ENCODE data around the gene TMEM126A.
"Not testable (repeated sequence)": the region's sequence is repeated elsewhere in the genome, so short reads cannot be mapped to it uniquely, and the experiment has no call there.

The TMEM126A gene

GRCh38 chr11:85666687-85667086 is 18.9 kb downstream of the TMEM126A start:
- Histone ChIP-seq H3K23ac (ENCODE audit: low read length in 2 of 2) (no peak overlapping the region), H2AK5ac (ENCODE audit: low read length, severe bottlenecking) (no peak overlapping the region), H4K91ac (ENCODE audit: low read length) (no peak overlapping the region), H3K9me3 (ENCODE audit: control insufficient read depth, low read length) (no peaks in the 10 kb centered on the region), H3K36me3 (ENCODE audit: control insufficient read depth in 1 of 2, insufficient read depth in 2 of 2, low read depth in 1 of 2, low read length in 2 of 2) (peaks cover 0 to 10% of the 10 kb centered on the region in 2 experiments), H3K18ac (ENCODE audit: low read depth in 1 of 2, low read length in 2 of 2) (no peak overlapping the region), H2AFZ (ENCODE audit: low read depth, low read length) (no peak overlapping the region), H3K27ac (ENCODE audit: low read length, poor library complexity, severe bottlenecking) (no peak overlapping the region), H2BK120ac (ENCODE audit: low read depth, low read length) (no peak overlapping the region), H2BK15ac (ENCODE audit: low read depth, poor library complexity, severe bottlenecking) (no peak overlapping the region), H3K4ac (ENCODE audit: low read depth in 1 of 2, low read length in 2 of 2) (no peak overlapping the region), H2BK12ac (ENCODE audit: low read length in 2 of 2) (no peak overlapping the region), H3K79me1 (replicated peaks; ENCODE audit: low read length, poor library complexity, severe bottlenecking) (no peaks in the 10 kb centered on the region), H3K4me1 (ENCODE audit: control insufficient read depth, insufficient read depth, low read depth, low read length) (no peaks in the 10 kb centered on the region), H3K27me3 (ENCODE audit: control insufficient read depth in 1 of 2, insufficient read depth in 1 of 2, low read length in 2 of 2) (no peaks in the 10 kb centered on the region), H4K8ac (ENCODE audit: low read length) (no peak overlapping the region), H3K9ac (ENCODE audit: low read length) (no peak overlapping the region), H3K14ac (ENCODE audit: low read length in 2 of 2) (no peak overlapping the region), H3K4me3 (ENCODE audit: insufficient read depth in 1 of 2, low read depth in 1 of 2, low read length in 2 of 2) (no peak overlapping the region), H2BK5ac (ENCODE audit: low read depth, low read length, poor library complexity, severe bottlenecking) (no peak overlapping the region), H3K4me2 (ENCODE audit: low read length, poor library complexity, severe bottlenecking) (no peak overlapping the region)
- no peak for DNase-seq
- WGBS: 87% methylated on average over 1 of the region's 3 CpGs

- Histone ChIP-seq H2BK5ac (ENCODE audit: low read depth, low read length, poor library complexity, severe bottlenecking) (no peak overlapping the region), H3K18ac (ENCODE audit: low read depth in 1 of 2, low read length in 2 of 2) (no peak overlapping the region), H2AK5ac (ENCODE audit: low read length, severe bottlenecking) (no peak overlapping the region), H3K4me1 (ENCODE audit: control insufficient read depth, insufficient read depth, low read depth, low read length) (no peaks in the 10 kb centered on the region), H3K14ac (ENCODE audit: low read length in 2 of 2) (no peak overlapping the region), H2BK15ac (ENCODE audit: low read depth, poor library complexity, severe bottlenecking) (no peak overlapping the region), H4K8ac (ENCODE audit: low read length) (no peak overlapping the region), H3K4ac (ENCODE audit: low read depth in 1 of 2, low read length in 2 of 2) (no peak overlapping the region), H3K4me3 (ENCODE audit: insufficient read depth in 1 of 2, low read depth in 1 of 2, low read length in 2 of 2) (no peak overlapping the region), H2AFZ (ENCODE audit: low read depth, low read length) (no peak overlapping the region), H2BK12ac (ENCODE audit: low read length in 2 of 2) (no peak overlapping the region), H4K91ac (ENCODE audit: low read length) (no peak overlapping the region), H3K9ac (ENCODE audit: low read length) (no peak overlapping the region), H3K27ac (ENCODE audit: low read length, poor library complexity, severe bottlenecking) (no peak overlapping the region), H3K9me3 (ENCODE audit: control insufficient read depth, low read length) (no peaks in the 10 kb centered on the region), H3K23ac (ENCODE audit: low read length in 2 of 2) (no peak overlapping the region), H3K36me3 (ENCODE audit: control insufficient read depth in 1 of 2, insufficient read depth in 2 of 2, low read depth in 1 of 2, low read length in 2 of 2) (peaks cover 0 to under 1% of the 10 kb centered on the region in 2 experiments), H3K4me2 (ENCODE audit: low read length, poor library complexity, severe bottlenecking) (no peak overlapping the region), H2BK120ac (ENCODE audit: low read depth, low read length) (no peak overlapping the region), H3K79me1 (replicated peaks; ENCODE audit: low read length, poor library complexity, severe bottlenecking) (no peaks in the 10 kb centered on the region), H3K27me3 (ENCODE audit: control insufficient read depth in 1 of 2, insufficient read depth in 1 of 2, low read length in 2 of 2) (no peaks in the 10 kb centered on the region)
- DNase-seq: no peak
- WGBS: no CpG with 5 or more reads among the region's 1 CpG
Measured at GRCh38 chr11:85668157-85668556, 20.4 kb downstream of the TMEM126A start.

GRCh38 chr11:85670949-85671663 is 23.3 kb downstream of the TMEM126A start:
- not testable (repeated sequence) for H3K9me3 ChIP-seq (ENCODE audit: control insufficient read depth, low read length); H3K9ac ChIP-seq (ENCODE audit: low read length); H2AFZ ChIP-seq (ENCODE audit: low read depth, low read length); H2BK12ac ChIP-seq (ENCODE audit: low read length in 2 of 2); H3K79me1 ChIP-seq (replicated peaks; ENCODE audit: low read length, poor library complexity, severe bottlenecking); H2BK15ac ChIP-seq (ENCODE audit: low read depth, poor library complexity, severe bottlenecking); H3K27me3 ChIP-seq (ENCODE audit: control insufficient read depth in 1 of 2, insufficient read depth in 1 of 2, low read length in 2 of 2); H2AK5ac ChIP-seq (ENCODE audit: low read length, severe bottlenecking); H3K18ac ChIP-seq (ENCODE audit: low read depth in 1 of 2, low read length in 2 of 2); H3K14ac ChIP-seq (ENCODE audit: low read length in 2 of 2); H3K4me1 ChIP-seq (ENCODE audit: control insufficient read depth, insufficient read depth, low read depth, low read length); H3K4ac ChIP-seq (ENCODE audit: low read depth in 1 of 2, low read length in 2 of 2); H3K36me3 ChIP-seq (ENCODE audit: control insufficient read depth in 1 of 2, insufficient read depth in 2 of 2, low read depth in 1 of 2, low read length in 2 of 2); DNase-seq; H4K8ac ChIP-seq (ENCODE audit: low read length); H2BK120ac ChIP-seq (ENCODE audit: low read depth, low read length); H2BK5ac ChIP-seq (ENCODE audit: low read depth, low read length, poor library complexity, severe bottlenecking); H3K4me3 ChIP-seq (ENCODE audit: insufficient read depth in 1 of 2, low read depth in 1 of 2, low read length in 2 of 2); H3K4me2 ChIP-seq (ENCODE audit: low read length, poor library complexity, severe bottlenecking); H3K23ac ChIP-seq (ENCODE audit: low read length in 2 of 2); H4K91ac ChIP-seq (ENCODE audit: low read length); H3K27ac ChIP-seq (ENCODE audit: low read length, poor library complexity, severe bottlenecking)

- Histone ChIP-seq H2BK120ac (ENCODE audit: low read depth, low read length) (no peak overlapping the region), H2AK5ac (ENCODE audit: low read length, severe bottlenecking) (no peak overlapping the region), H3K23ac (ENCODE audit: low read length in 2 of 2) (no peak overlapping the region), H3K36me3 (ENCODE audit: control insufficient read depth in 1 of 2, insufficient read depth in 2 of 2, low read depth in 1 of 2, low read length in 2 of 2) (no peaks in the 10 kb centered on the region), H2AFZ (ENCODE audit: low read depth, low read length) (no peak overlapping the region), H3K18ac (ENCODE audit: low read depth in 1 of 2, low read length in 2 of 2) (no peak overlapping the region), H3K4me3 (ENCODE audit: insufficient read depth in 1 of 2, low read depth in 1 of 2, low read length in 2 of 2) (no peak overlapping the region), H2BK12ac (ENCODE audit: low read length in 2 of 2) (no peak overlapping the region), H4K91ac (ENCODE audit: low read length) (no peak overlapping the region), H3K27ac (ENCODE audit: low read length, poor library complexity, severe bottlenecking) (no peak overlapping the region), H2BK5ac (ENCODE audit: low read depth, low read length, poor library complexity, severe bottlenecking) (no peak overlapping the region), H2BK15ac (ENCODE audit: low read depth, poor library complexity, severe bottlenecking) (no peak overlapping the region), H3K4me1 (ENCODE audit: control insufficient read depth, insufficient read depth, low read depth, low read length) (no peaks in the 10 kb centered on the region), H3K4ac (ENCODE audit: low read depth in 1 of 2, low read length in 2 of 2) (no peak overlapping the region), H3K9ac (ENCODE audit: low read length) (no peak overlapping the region), H3K27me3 (ENCODE audit: control insufficient read depth in 1 of 2, insufficient read depth in 1 of 2, low read length in 2 of 2) (no peaks in the 10 kb centered on the region), H3K4me2 (ENCODE audit: low read length, poor library complexity, severe bottlenecking) (no peak overlapping the region), H4K8ac (ENCODE audit: low read length) (no peak overlapping the region), H3K14ac (ENCODE audit: low read length in 2 of 2) (no peak overlapping the region), H3K9me3 (ENCODE audit: control insufficient read depth, low read length) (peaks cover 7% of the 10 kb centered on the region), H3K79me1 (replicated peaks; ENCODE audit: low read length, poor library complexity, severe bottlenecking) (no peaks in the 10 kb centered on the region)
- 70% methylated on average over 8 of the region's 8 CpGs for WGBS
- no peak for DNase-seq
Measured at GRCh38 chr11:85672105-85672902, 24.5 kb downstream of the TMEM126A start.

Data from mesenchymal stem cell (in vitro differentiated cells and primary cell).